RWPE2 (cell line): Measurements from ENCODE around the gene OVOL1.

Experiments used
- ATAC-seq: fragments of 200-7000 bp; cut with Tn5 transposase; 3 replicates; pipeline ENCODE4 v1.9.1; 2021; ENCODE audit warnings: low read depth
- DNase-seq: peaks from one replicate; pipeline ENCODE4 v3.0.0-alpha.2; 2020; ENCODE audit warnings: low spot score
- H3K27ac ChIP-seq: fragments of 450-650 bp; 2 replicates; pipeline ENCODE4 v1.5.1; 2017; ENCODE audit warnings: mild to moderate bottlenecking; ENCODE audit not compliant: poor library complexity, severe bottlenecking
- H3K27me3 ChIP-seq: fragments of 250-450 bp; sonication (Bioruptor Pico); 2 replicates; pipeline ENCODE4 v1.5.1; 2021; ENCODE audit warnings: mild to moderate bottlenecking, moderate library complexity; ENCODE audit not compliant: insufficient read depth, poor library complexity, severe bottlenecking
- H3K36me3 ChIP-seq: fragments of 250-450 bp; sonication (Bioruptor Pico); 2 replicates; pipeline ENCODE4 v1.5.1; 2020; ENCODE audit warnings: low read depth, mild to moderate bottlenecking, moderate library complexity
- H3K4me1 ChIP-seq: fragments of 250-450 bp; sonication (Bioruptor Pico); 2 replicates; pipeline ENCODE4 v1.5.1; 2021; ENCODE audit warnings: mild to moderate bottlenecking, moderate library complexity; ENCODE audit not compliant: insufficient read depth, poor library complexity, severe bottlenecking
- H3K4me3 ChIP-seq: fragments of 250-450 bp; sonication (Bioruptor Pico); 2 replicates; pipeline ENCODE4 v1.5.1; 2021; ENCODE audit warnings: mild to moderate bottlenecking, moderate library complexity; ENCODE audit not compliant: severe bottlenecking
- H3K9me3 ChIP-seq: fragments of 250-450 bp; sonication (Bioruptor Pico); 2 replicates; pipeline ENCODE4 v1.5.1; 2021; ENCODE audit warnings: mild to moderate bottlenecking, moderate library complexity; ENCODE audit not compliant: severe bottlenecking
- CTCF ChIP-seq: fragments of 450-650 bp; IDR thresholded peaks from one replicate; pipeline ENCODE4 v1.5.1; 2017; ENCODE audit warnings: mild to moderate bottlenecking, moderate library complexity; ENCODE audit not compliant: poor library complexity, severe bottlenecking

The OVOL1 gene

DNA sequence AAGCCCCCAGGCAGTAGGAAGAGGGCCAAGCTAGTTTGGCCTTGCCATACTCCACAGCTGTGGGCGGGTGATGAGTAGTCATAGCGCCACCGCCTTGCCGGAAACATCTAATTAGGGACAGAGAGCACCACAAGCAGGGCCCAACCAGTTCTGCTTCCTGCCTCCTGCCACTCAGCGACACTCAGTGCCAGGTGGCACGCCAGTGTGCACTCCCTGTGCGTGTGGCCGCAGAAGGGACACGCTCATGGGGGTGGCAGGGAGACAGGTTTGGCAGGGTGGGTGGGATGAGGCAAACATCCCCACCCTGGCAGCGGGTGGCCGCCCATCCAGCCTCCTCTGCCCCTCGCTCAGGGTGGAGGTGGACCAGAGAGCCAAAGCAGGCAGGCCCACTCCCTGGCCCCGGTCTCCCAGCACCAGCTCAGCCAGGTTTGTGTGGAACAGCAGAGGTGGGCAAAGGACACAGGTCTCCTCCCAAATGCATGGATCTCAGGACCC, 4.9 kb downstream of the OVOL1 start:
- DNase-seq (no peak), ATAC-seq (no peak)
- Histone ChIP-seq H3K27me3 (peaks cover 23% of the 10 kb centered on the region), H3K4me3 (no peak overlapping the region), H3K9me3 (no peaks in the 10 kb centered on the region), H3K27ac (no peak overlapping the region), H3K36me3 (no peaks in the 10 kb centered on the region), H3K4me1 (peaks cover 11% of the 10 kb centered on the region)
- TF ChIP-seq CTCF = no peak

DNA sequence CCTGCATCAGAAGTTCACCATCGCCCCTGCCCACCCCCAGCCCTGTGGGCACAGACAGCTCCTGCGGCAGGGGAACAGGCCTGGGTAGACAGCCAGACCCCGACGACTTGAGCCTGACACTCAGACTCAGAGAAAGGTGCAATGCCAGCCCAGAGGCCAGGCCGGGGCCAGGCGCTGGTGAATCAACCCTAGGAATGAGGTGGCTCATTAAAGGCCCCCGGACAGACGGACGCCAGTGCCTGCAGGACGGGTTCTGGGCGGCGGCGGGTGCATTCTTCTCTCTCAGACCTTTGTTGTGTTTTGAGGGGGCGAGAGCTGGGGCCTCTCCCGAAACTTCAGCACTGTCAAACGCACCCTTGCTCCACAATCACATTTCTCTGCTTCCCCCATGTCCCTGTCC, 5.6 kb downstream of the OVOL1 start:
- peak; percentile 11; the same call in 1 of the 3 replicates for ATAC-seq
- Histone ChIP-seq H3K9me3 (no peaks in the 10 kb centered on the region), H3K4me1 (peaks cover 11% of the 10 kb centered on the region), H3K27me3 (peaks cover 19% of the 10 kb centered on the region), H3K4me3 (no peak overlapping the region), H3K36me3 (no peaks in the 10 kb centered on the region), H3K27ac (no peak overlapping the region)
- TF ChIP-seq CTCF = no peak
- DNase-seq = no peak

- no peak overlapping the region for H3K27ac ChIP-seq
- H3K4me3 ChIP-seq = no peak overlapping the region
- peaks cover 13% of the 10 kb centered on the region for H3K27me3 ChIP-seq
- TF ChIP-seq CTCF = no peak
- DNase-seq = peak; percentile 92
- H3K9me3 ChIP-seq = no peaks in the 10 kb centered on the region
- H3K36me3 ChIP-seq = no peaks in the 10 kb centered on the region
- H3K4me1 ChIP-seq = peaks cover 11% of the 10 kb centered on the region
- peak; percentile 95 for ATAC-seq
These were observed 6.3 kb downstream of the OVOL1 start for GRCh38 chr11:65793144-65793581.

- no peak overlapping the region for H3K27ac ChIP-seq
- no peak for TF ChIP-seq CTCF
- no peak overlapping the region for H3K4me3 ChIP-seq
- H3K27me3 ChIP-seq = peaks cover 6% of the 10 kb centered on the region
- DNase-seq (no peak), ATAC-seq (no peak)
- no peaks in the 10 kb centered on the region for H3K36me3 ChIP-seq
- no peaks in the 10 kb centered on the region for H3K9me3 ChIP-seq
- peaks cover 11% of the 10 kb centered on the region for H3K4me1 ChIP-seq
These were observed 7.0 kb downstream of the OVOL1 start for GRCh38 chr11:65793625-65794400.
